ENCODE results near the gene CACNB1. TPM values are rescaled to one million over a fixed set of nuclear protein-coding genes. Genes with fewer than 3 reads are reported as not detected.

The CACNB1 gene
- 37.9 TPM for total RNA-seq

DNA sequence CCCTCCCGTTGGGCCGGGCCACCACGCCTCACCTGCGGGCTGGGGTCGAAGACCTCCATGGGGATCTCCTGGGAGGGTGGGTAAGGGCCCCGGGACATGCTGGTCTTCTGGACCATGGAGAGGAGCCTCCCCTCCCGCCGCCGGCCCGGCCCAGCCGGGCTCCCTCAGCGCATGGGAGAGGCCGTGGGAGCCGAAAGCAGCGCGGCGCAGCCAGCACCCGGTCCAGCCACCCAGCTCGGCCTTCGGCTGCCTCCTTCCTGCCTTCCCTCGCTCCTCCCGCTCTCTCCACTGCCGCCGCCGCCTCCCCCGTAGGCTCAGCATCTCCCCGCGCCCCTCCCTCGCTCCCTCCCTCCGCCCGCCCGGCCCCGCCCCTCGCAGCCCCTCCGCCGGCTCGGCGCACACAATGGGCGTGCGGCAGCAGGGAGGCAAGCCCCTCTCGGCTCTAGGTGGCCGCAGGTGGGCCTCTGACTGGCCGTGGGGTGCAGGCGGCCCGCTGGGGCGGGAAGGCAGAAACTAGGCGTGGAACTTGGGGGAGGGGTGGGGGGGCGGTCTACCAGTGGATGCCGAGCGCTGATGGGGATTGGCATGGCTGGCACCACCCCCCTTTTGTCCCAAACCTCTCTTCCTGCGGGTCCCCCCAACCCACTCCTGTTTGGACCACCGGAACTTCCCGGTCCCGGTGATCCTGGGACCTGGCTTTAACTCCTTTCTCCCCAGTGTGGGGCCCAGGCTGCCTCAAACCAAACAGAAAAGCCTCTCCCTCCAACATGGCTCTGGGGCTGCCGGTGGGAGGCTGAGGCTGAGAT is at the start of gene CACNB1:
TSS of gene CACNB1 (minus strand) at position 290 of the 806 bp plus-strand sequence. CDS start at position 116, 174 bp downstream.

DNA sequence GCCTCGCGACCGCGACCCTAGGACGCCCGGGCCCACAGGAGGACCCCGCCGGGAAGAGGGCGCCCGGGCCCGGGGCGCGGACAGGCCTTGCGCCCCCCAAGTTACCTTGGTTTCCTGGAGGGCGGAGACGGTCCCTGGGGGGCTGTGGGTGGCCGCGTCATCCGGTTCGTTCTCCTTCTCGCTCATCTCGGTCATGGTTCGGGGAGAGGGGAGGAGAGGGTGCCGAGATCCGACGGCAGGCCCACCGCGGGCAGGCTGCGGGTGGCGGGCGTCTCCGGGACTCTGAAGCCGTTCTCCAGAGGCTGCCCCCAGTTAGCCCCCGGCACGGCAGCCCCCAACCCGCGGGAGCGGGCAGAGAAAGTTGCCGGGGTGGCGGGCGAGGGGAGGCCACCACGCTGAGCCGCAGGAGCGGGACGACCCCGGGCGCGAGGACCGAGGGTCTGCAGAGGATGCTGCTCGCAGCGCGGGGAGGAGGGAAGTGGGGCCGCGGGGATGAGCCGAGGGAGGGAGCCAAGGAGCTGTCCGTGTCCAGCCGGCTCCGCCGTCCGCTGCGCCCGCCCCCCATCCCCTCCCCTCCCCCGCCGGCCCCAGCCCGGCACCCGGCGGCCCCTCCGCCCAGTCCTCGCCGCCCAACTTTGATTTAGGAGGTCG is 28.0 kb upstream of the CACNB1 start, which contains the start of gene STAC2:
TSS of gene STAC2 (minus strand) at position 638 of the 651 bp plus-strand sequence. CDS start at position 195, 443 bp downstream.

DNA sequence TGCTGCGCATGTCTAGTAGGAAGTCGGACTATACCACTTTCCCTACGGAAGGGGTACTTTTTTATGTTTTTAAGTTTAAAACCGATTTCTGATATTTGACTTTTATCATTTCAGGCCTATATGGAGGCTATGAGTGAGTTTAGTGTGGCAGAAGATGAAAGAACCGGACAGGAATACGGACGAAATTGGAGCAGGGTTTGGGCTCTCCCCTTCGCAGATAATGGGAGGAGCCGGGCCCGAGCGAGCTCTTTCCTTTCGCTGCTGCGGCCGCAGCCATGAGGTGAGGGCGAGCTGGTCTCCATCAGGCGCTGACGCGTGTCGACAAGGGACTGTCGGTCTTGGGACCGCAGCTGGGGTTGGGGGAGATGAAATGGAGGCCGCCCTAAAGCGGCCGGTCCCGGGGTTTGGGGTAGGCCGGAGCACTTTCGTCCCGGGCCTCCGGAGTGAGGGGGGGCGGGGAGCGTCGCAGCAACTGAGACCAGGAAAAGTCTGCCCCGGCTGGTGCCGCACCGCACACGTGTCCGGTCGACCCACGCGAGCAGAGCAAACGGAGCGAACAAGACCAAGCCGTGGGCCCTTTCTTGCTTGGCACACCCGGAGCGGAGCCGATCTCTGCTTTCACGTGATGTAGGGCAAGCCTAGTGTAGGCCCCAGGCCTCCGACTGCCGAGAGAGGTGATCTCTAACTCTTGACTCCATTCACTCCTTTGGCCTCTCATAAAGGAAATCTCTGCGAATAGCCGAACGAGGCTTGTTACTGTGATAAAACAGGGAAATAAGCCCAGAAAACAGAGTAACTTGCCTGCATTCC is 2.8 kb upstream of the CACNB1 start, which contains the start of gene RPL19:
TSS of gene RPL19 (plus strand) at position 214 of the 810 bp plus-strand sequence. CDS start at position 276, 62 bp downstream.

DNA sequence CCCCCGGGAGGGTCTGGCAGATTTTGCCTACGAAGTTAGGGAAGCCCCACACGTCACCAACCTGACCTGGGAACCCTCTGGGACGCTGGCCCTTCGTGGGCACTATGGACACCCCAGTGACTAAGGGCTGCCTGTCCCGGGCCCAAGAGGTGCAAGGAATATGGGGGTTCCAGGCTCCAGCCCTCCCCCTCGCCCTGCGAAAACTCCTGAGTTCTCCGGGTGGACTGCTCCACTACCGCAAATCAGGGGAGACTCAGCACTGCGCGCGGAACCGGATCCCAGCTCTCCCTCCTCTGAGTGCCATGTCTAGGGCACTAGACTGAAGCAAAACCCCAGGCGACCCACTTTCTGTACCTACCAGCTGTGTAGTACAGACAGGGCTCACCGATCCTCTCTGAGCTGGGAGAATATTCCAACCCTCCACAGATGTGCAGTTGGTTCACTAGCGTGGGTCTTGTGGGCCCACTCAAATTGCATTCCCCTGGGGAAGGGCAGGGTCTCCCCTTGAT is 31.6 kb downstream of the CACNB1 start, which contains the start of gene ARL5C:
TSS of gene ARL5C (minus strand) at position 321 of the 509 bp plus-strand sequence. CDS start 401 bp downstream, outside the sequence.

DNA sequence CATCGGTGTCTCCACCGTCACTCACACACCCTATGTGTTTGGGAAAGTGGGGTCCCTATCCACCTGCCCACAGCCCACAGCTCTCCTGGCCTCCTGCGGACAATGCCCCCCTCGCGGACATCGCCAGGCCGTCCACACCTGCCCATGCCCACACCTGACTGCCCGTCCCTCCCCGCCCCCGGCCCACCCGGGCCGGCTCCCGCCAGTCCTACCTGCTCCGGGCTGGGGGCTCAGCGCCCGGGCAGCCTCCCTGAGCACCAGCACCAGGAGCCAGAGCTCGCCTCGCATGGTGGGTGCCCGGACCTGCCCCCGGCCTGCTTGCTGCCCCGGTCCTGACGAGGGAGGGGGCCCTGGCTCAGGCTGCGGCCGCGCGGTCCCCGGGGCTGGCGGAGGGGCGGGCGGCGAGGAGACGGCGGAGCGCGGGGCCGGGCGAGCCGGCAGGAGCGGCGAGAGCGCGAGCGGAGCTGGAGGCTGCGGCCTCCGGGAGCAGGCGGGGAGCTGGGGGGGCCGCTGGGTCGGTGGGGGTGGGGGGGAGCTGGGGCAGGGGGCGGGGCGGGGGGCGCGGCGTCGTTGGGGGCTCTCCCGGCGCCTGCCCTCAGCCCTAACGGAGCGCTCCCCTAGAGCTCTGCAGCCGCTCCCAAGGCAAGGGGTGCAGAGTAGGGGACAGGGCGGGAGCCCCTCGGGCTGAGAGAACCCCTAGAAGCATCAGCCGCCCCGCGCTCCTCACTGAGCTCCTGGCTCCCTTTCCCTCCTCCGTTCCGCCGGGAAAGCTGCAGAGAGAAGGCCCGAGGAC is 46.1 kb downstream of the CACNB1 start, which contains the start of gene PLXDC1:
TSS of gene PLXDC1 (minus strand) at position 488 of the 793 bp plus-strand sequence. CDS start at position 288, 200 bp downstream.

Other genes starting within 250 kb of the CACNB1 start
- not detected for gene FBXO47, start 230.3 kb downstream of the CACNB1 start, total RNA-seq
- gene PLXDC1, start 46.0 kb downstream of the CACNB1 start, total RNA-seq: 10.3 TPM
- not detected for gene ARL5C, start 31.5 kb downstream of the CACNB1 start, total RNA-seq
- gene RPL19, start 2.6 kb upstream of the CACNB1 start, total RNA-seq: 1,110 TPM
- 0.94 TPM for gene STAC2, start 28.3 kb upstream of the CACNB1 start, total RNA-seq
- 37.2 TPM for gene FBXL20, start 204.0 kb upstream of the CACNB1 start, total RNA-seq

Measured in parietal lobe (tissue), 1 donor.